Heart left ventricle (tissue), 16 donors: ENCODE results near the gene THAP11. TPM values are rescaled to one million over a fixed set of nuclear protein-coding genes. Genes with fewer than 3 reads are reported as not detected.
A peak's percentile ranks its signal among the peaks of the same experiment; 100 is the strongest.

Source experiments
- ATAC-seq, 4 donors: fragments of 200-7000 bp; cut with Tn5 transposase; one replicate each; pipeline ENCODE4 v1.9.1; 2020 to 2022; ENCODE audit warnings: moderate library complexity in 4 of 4, mild to moderate bottlenecking in 3 of 4, moderate number of reproducible peaks in 1 of 4
- DNase-seq, 5 donors: peaks; one replicate each; pipeline ENCODE4 v3.0.0-alpha.2; 2020
- H3K27ac ChIP-seq, 12 donors: fragments of 200-600 bp; sonication (generic) in 4 of 12; one replicate each; pipeline versions ENCODE4 v1.5.0 to v1.8.0; 2016 to 2022; ENCODE audit warnings: mild to moderate bottlenecking in 2 of 12
- H3K27me3 ChIP-seq, 9 donors: fragments of 200-600 bp; sonication (generic) in 2 of 9; one replicate each; pipeline versions ENCODE4 v1.5.1 to v1.8.0; 2016 to 2022; ENCODE audit warnings: mild to moderate bottlenecking in 3 of 9
- H3K36me3 ChIP-seq, 9 donors: fragments of 200-600 bp; sonication (generic) in 2 of 9; one replicate each; pipeline versions ENCODE4 v1.5.0 to v1.8.0; 2018 to 2022; ENCODE audit warnings: mild to moderate bottlenecking in 2 of 9
- H3K4me1 ChIP-seq, 12 donors: fragments of 200-600 bp; sonication (generic) in 4 of 12; one replicate each; pipeline versions ENCODE4 v1.5.0 to v1.8.0; 2016 to 2022; ENCODE audit warnings: mild to moderate bottlenecking in 3 of 12
- H3K4me3 ChIP-seq, 12 donors: fragments of 200-600 bp; sonication (generic) in 4 of 12; one replicate each; pipeline versions ENCODE4 v1.5.0 to v1.8.0; 2017 to 2022; ENCODE audit warnings: mild to moderate bottlenecking in 9 of 12, moderate library complexity in 4 of 12
- H3K9me3 ChIP-seq, 12 donors: fragments of 200-600 bp; sonication (generic) in 4 of 12; one replicate each; pipeline versions ENCODE4 v1.5.0 to v1.8.0; 2016 to 2022; ENCODE audit warnings: mild to moderate bottlenecking in 1 of 12
- CTCF ChIP-seq, 12 donors: fragments of 200-600 bp; sonication (generic) in 4 of 12; IDR thresholded peaks; one replicate each; pipeline versions ENCODE4 v1.5.0 to v1.8.0; 2018 to 2022; ENCODE audit warnings: antibody characterized with exemption in 12 of 12, mild to moderate bottlenecking in 5 of 12
- POLR2A ChIP-seq, 2 donors: fragments of 450-650 bp; IDR thresholded peaks; one replicate each; pipeline ENCODE4 v1.6.1; 2017; ENCODE audit warnings: antibody characterized with exemption in 2 of 2, mild to moderate bottlenecking in 2 of 2, moderate library complexity in 2 of 2
- WGBS, 4 donors: extraction: QIAGEN DNeasy Blood & Tissue Kit in 2 of 4; methylation state at CpG; one replicate each; pipeline versions ENCODE4 v1.1.5 to v1.1.7; 2013 to 2018; 5-methylcytosine and 5-hydroxymethylcytosine counted together
- intact Hi-C, 10 donors: fragments of 100-400 bp; cut with DNase I; formaldehyde crosslinking; loops; one replicate each; pipeline versions ENCODE4 v1.11.1 to v1.14.2; 2022
- polyA plus RNA-seq, 2 donors: library from polyadenylated mRNA; stranded (reverse); fragments of 200-250 nt; gene quantifications; one replicate each; pipeline ENCODE4 v1.2.3, GENCODE V29; 2013
- total RNA-seq, 9 donors: library from RNA; depleted of rRNA in 2 of 9; stranded (reverse); fragments of >200 nt in 2 of 9; fragmentation: NEBNext Ultra II Directional in 3 of 9; extraction: Animal tissue kit (Norgen Biotek cat#: 25700) in 3 of 9; gene quantifications; one replicate each; pipeline versions ENCODE4 v1.1.0 to v1.2.4, GENCODE V29; 2016 to 2023
- donor health status: ischemic (EF 13 %, LVEDD 7.1; RV severe dilation, severe dysfunction).
- donor health status: healthy with polysubstance abuse.
- donor health status: DM: no; HTN: yes; CAD: no.
- donor health status: DM: no; HTN: no; CAD: no.
- donor health status: ischemic (EF 25% LVEDD 6.9; RV normal size, moderate dysfunction).
- donor health status: ischemic (EF 25% LVEDD 5.7; RV mildly dilated, moderate dysfunction).
- donor health status: healthy.
- donor health status: DM: yes; HTN: yes; CAD: no.
- donor health status: ischemic (EF 35%, LVEDD 5.7; RV mildly dilated, moderate dysfunction).
- donor health status: nonischemic (EF 11% LVEDD 7.7; RV severe dilation, severe dysfunction).
- donor health status: DM: yes; HTN: yes; CAD: no.
- donor health status: PGD.
- donor health status: ischemic (EF 29% LVEDD 5.4; RV normal size, mild dysfunction).
- donor health status: nonischemic (EF 23%, LVEDD 6.1; RV moderate dilation, normal function).

The THAP11 gene
- total and polyA plus RNA-seq, 11 donors = 10.6 to 87.5 (median 27.4) TPM

GRCh38 chr16:67856927-67857546 lies 14.9 kb downstream of the THAP11 start:
- no peak for DNase-seq
- peaks cover 0 to 16% (median 0%) of the 10 kb centered on the region in 9 donors for H3K36me3 ChIP-seq
- 86 to 97% (median 91%) methylated on average over 5 of the region's 5 CpGs for WGBS, 4 donors

GRCh38 chr16:67857547-67858233 lies 15.6 kb downstream of the THAP11 start:
- H3K9me3 ChIP-seq = no peaks in the 10 kb centered on the region
- no peak for TF ChIP-seq CTCF (IDR thresholded peaks at IDR 0.05)
- TF ChIP-seq POLR2A (IDR thresholded peaks at IDR 0.05) = no peak
- ATAC-seq (peak; percentile 92 to 96 (median 94)), DNase-seq (peak in 4 of 5 donors; percentile 67 to 91 (median 74))
- peaks cover 0 to 20% (median 0%) of the 10 kb centered on the region in 9 donors for H3K36me3 ChIP-seq
- H3K27ac ChIP-seq = peak overlapping the region; percentile 68 to 90 (median 78)
- H3K4me1 ChIP-seq = peaks cover 15 to 74% (median 61%) of the 10 kb centered on the region in 12 donors
- H3K4me3 ChIP-seq = no peak overlapping the region
- intact Hi-C loops = no loop called here
- H3K27me3 ChIP-seq = no peaks in the 10 kb centered on the region
- WGBS, 4 donors = 15 to 30% (median 27%) methylated on average over 3 of the region's 3 CpGs

More at GRCh38 chr16:67856927-67857546, 14.9 kb downstream of the THAP11 start:
- ATAC-seq = no peak
- Histone ChIP-seq H3K27ac (peak overlapping the region; percentile 29 to 90 (median 76)), H3K9me3 (no peaks in the 10 kb centered on the region), H3K4me3 (no peak overlapping the region), H3K27me3 (no peaks in the 10 kb centered on the region), H3K4me1 (peaks cover 15 to 67% (median 54%) of the 10 kb centered on the region in 12 donors)
- TF ChIP-seq CTCF (IDR thresholded peaks at IDR 0.05) (no peak), POLR2A (IDR thresholded peaks at IDR 0.05) (no peak)
- intact Hi-C loops = no loop called here

- DNase-seq (peak in 1 of 5 donors; percentile 39), ATAC-seq (peak; percentile 3 to 60 (median 19))
- TF ChIP-seq CTCF (IDR thresholded peaks at IDR 0.05) (no peak), POLR2A (IDR thresholded peaks at IDR 0.05) (no peak)
- H3K4me3 ChIP-seq = no peak overlapping the region
- peaks cover 0 to 20% (median 0%) of the 10 kb centered on the region in 9 donors for H3K36me3 ChIP-seq
- 47 to 53% (median 50%) methylated on average over 4 of the region's 4 CpGs for WGBS, 4 donors
- intact Hi-C loops = no loop called here
- no peaks in the 10 kb centered on the region for H3K9me3 ChIP-seq
- no peaks in the 10 kb centered on the region for H3K27me3 ChIP-seq
- H3K27ac ChIP-seq = peak overlapping the region; percentile 68 to 90 (median 78)
- peaks cover 15 to 82% (median 68%) of the 10 kb centered on the region in 12 donors for H3K4me1 ChIP-seq
Observed at GRCh38 chr16:67858500-67858899, 16.4 kb downstream of the THAP11 start.
